Neural progenitor cell (in vitro differentiated cells): ENCODE results near the gene DBNL.

ENCODE experiments used
- EZH2 ChIP-seq: fragments of 200-600 bp; sonication (generic); IDR thresholded peaks from 2 replicates; pipeline ENCODE4 v1.6.1; 2017; ENCODE audit warnings: antibody characterized with exemption, mild to moderate bottlenecking, moderate library complexity
- TF ChIP-seq, protein P1 (sequence below): fragments of 200-600 bp; sonication (generic); IDR thresholded peaks from 2 replicates; pipeline ENCODE4 v1.5.1; 2017; ENCODE audit warnings: antibody characterized with exemption, mild to moderate bottlenecking

DNA sequence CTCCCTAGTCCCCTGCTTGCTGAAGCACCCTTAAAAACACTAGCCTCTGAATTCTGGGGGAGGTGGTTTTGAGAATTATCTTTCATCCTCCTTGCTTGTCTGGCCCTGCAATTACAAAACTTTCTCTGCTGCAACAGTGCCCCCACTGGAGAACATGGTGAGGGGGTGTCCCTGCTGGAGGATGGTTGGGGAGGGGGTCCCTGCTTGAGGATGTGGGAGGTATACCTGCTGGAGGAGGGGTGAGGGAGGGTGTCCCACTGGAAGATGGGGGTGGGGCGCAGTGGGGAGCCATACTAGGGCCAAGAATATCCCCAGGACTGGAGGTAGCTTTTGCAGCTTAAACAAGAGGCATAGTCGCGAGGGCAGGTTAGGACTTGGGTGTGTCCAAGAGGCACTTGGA, 41.0 kb downstream of the DBNL start:
- TF ChIP-seq, protein P1, sequence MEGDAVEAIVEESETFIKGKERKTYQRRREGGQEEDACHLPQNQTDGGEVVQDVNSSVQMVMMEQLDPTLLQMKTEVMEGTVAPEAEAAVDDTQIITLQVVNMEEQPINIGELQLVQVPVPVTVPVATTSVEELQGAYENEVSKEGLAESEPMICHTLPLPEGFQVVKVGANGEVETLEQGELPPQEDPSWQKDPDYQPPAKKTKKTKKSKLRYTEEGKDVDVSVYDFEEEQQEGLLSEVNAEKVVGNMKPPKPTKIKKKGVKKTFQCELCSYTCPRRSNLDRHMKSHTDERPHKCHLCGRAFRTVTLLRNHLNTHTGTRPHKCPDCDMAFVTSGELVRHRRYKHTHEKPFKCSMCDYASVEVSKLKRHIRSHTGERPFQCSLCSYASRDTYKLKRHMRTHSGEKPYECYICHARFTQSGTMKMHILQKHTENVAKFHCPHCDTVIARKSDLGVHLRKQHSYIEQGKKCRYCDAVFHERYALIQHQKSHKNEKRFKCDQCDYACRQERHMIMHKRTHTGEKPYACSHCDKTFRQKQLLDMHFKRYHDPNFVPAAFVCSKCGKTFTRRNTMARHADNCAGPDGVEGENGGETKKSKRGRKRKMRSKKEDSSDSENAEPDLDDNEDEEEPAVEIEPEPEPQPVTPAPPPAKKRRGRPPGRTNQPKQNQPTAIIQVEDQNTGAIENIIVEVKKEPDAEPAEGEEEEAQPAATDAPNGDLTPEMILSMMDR, result peak; percentile 39
- no peak for TF ChIP-seq EZH2
